GM19324 (cell line): ENCODE data around the gene WBP2.
"Not testable (repeated sequence)": the region's sequence is repeated elsewhere in the genome, so short reads cannot be mapped to it uniquely, and the experiment has no call there.

Experiments
- ATAC-seq: cut with Tn5 transposase; IDR thresholded peaks from one replicate; pipeline ENCODE4 v1.9.1; 2021; ENCODE audit warnings: mild to moderate bottlenecking, moderate library complexity; ENCODE audit not compliant: unreplicated experiment, low FRiP score

The WBP2 gene

GRCh38 chr17:75818326-75818885 is 36.7 kb downstream of the WBP2 start:
- no peak for ATAC-seq

- no peak for ATAC-seq
These were observed 37.6 kb downstream of the WBP2 start for GRCh38 chr17:75817571-75817970.

DNA sequence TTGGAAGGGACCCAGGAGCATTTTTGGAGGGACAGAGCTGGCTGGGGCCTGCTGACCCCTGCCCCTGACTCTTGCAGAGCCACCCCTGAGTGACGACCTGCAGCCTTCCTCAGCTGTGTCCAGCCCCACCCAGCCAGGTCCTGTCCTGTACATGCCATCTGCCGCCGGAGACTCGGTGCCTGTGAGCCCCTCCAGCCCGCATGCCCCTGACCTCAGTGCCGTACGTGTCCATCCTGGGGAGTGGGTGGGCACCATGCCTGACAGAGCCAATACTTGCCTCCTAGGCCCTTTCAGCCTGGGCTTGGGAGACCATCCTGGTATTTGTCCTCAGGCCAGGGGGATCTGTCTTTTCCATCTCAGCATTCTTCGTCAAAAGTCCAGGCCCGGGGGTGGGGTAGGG is 38.4 kb downstream of the WBP2 start:
- ATAC-seq, result no peak

GRCh38 chr17:75815399-75815798 is 39.7 kb downstream of the WBP2 start:
- no peak for ATAC-seq

DNA sequence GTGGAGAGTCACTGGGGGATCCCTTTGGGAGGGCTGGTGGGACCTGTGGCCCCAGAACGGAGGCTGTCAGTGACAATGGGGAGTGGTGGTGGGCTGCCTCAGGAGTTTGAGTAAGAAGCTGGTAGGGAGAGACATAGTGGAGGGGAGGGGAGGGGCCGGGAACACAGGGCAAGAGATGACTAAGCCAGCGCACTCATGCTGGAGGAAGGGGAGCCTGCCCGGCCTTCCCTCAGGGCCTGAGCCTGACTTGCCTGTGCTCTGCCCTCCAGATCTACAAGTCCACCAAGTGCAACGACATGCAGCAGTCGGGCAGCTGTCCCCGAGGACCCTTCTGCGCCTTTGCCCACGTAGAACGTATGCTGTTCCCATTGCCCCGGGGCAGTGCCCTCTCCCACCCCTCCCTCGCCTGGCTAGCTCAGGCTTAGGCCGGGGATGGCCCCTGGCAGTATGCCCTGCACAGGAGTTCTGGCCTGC is 40.2 kb downstream of the WBP2 start:
- ATAC-seq, result no peak

DNA sequence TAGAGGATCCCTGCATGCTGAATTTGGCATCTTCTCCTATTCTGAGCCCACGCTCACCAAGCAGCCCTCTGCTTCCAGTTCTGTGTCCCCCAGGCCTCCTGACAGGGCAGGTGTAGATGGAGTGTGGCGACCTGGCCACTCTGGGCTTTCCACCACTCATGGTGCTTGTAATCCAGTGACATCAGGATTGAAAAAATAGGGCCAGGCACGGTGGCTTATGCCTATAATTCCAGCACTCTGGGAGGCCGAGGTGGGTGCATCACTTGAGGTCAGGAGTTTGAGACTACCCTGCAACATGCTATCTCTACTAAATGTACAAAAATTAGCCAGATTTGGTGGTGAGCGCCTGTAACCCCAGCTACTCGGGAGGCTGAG is 41.1 kb downstream of the WBP2 start:
- ATAC-seq, result no peak

GRCh38 chr17:75813081-75814020 is 41.8 kb downstream of the WBP2 start:
- ATAC-seq, result no peak

DNA sequence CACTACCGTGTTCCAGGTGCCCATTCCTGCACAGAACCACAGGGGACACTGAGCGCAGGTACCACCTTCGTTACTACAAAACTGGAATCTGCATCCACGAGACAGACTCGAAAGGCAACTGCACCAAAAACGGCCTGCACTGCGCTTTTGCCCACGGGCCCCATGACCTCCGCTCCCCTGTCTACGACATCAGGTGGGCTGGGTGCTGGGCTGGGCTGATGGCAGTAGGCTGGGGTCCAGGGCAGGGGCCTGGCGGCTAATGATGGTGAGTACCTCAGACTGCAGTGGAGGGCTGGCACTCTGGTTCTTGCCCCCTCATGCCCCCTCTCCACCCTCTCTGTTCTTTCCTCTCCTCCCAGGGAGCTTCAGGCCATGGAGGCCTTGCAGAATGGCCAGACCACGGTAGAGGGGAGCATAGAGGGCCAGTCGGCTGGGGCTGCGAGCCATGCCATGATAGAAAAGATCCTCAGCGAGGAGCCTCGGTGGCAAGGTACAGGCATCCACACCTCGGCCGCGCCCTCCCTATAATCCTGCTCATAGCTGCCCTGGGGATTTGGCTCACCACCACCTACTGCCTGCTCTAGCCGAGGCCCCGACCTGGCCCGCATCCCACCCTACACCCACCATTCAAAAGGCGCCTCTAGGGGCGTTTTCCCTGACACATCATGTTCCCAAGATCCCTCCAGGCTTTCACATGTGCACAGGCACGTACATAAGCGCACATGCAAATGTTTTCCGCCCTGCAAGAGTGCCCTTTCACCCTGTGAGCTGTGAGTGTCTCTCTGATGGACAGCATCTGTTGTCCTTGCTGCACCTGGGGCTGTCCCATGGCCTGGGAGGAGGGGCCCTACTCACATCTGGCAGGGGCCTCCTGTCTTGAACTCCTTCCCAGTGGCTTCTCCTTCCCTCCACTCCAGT is 42.8 kb downstream of the WBP2 start:
- no peak for ATAC-seq

DNA sequence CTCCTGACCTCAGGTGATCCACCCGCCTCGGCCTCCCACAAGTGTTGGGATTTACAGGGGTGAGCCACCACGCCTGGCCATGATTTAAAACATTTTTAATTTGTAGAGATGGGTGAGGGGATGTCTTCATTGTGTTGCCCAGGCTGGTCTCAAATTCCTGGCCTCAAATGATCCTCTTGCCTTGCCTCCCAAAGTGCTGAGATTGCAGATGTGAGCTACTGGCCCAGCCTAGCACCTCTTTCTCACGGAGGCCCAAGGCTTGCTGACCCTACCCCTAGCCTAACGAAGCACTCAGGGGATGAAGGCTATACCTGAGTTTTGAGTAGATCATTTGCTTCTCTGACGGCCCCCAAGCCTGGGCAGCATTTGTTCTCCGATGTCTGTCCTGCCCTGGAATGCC is 44.0 kb downstream of the WBP2 start:
- no peak for ATAC-seq

- ATAC-seq, result not testable (repeated sequence)
These were observed 44.4 kb downstream of the WBP2 start for GRCh38 chr17:75810756-75811155.

GRCh38 chr17:75810216-75810615 is 44.9 kb downstream of the WBP2 start:
- no peak for ATAC-seq

DNA sequence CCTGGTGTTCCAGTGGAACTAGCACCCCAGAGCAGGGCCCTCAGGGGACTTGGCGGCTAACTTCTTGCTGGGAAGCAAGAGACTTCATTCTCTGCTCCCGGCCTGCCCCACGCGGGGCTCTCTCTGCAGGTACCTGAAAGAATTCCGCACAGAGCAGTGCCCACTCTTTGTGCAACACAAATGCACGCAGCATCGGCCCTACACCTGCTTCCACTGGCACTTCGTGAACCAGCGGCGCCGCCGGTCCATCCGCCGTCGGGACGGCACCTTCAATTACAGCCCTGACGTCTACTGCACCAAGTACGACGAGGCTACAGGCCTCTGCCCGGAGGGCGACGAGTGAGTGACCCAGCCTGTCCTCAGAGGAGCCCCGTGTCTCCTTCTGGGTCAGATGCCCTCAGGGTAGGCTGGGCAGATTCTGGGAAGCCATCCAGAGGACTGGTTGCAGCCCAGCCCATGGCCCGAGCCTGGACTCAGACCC is 45.5 kb downstream of the WBP2 start:
- no peak for ATAC-seq

DNA sequence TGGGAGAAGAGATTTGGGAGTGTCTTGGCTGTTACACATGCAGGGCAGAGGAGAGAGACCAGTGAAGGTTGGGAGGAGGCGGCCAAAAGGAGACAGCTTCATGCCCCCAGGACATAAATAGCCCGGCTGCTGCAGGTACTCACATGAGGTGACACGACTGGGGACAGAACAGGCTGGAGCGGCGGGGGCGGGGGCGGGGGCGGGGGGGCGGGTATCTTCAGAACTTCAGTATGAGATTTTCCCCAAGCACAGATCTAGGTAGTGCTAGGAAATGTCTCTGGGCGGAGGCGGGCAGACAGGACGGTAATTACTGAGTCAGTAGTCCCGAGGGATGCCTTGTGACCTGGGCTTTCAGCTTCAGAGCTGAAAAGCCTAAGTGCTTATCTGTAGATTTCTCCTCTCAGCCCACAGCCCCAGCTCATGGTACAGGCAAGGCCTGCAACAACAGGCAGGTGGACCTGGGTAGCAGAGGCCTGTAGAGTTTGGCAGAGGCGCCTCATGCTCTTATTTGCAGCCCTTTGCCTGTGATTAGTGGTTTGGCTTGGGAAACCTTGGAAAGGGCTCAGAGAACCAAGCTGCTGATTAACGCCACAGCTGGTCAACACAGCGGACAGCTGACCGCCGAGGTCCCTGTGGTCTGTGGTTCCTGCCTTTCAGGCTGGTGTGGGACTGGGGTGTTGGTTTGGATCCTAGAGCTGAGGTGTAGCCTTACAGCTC is 46.1 kb downstream of the WBP2 start:
- ATAC-seq, result no peak

GRCh38 chr17:75808549-75808904 is 46.6 kb downstream of the WBP2 start:
- ATAC-seq, result no peak

DNA sequence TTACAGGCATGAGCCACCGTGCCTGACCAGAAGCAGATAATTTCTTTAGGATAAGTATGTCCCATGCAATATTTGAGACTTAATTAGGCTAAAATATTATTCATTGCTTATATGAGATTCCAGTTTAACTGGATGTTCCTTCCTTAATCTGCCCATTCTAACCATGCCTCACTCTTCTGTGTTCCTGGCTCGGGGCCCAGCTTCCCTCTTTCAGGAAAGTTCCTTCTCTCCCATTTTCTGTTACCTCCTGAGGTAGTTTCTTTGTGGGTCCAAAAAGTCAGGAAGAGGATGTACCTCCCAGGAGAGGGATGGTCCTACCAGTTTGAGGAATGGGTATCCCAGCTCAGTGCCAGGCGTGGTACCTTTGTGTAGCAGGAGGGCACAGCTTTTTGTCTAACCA is 47.3 kb downstream of the WBP2 start:
- ATAC-seq, result no peak

DNA sequence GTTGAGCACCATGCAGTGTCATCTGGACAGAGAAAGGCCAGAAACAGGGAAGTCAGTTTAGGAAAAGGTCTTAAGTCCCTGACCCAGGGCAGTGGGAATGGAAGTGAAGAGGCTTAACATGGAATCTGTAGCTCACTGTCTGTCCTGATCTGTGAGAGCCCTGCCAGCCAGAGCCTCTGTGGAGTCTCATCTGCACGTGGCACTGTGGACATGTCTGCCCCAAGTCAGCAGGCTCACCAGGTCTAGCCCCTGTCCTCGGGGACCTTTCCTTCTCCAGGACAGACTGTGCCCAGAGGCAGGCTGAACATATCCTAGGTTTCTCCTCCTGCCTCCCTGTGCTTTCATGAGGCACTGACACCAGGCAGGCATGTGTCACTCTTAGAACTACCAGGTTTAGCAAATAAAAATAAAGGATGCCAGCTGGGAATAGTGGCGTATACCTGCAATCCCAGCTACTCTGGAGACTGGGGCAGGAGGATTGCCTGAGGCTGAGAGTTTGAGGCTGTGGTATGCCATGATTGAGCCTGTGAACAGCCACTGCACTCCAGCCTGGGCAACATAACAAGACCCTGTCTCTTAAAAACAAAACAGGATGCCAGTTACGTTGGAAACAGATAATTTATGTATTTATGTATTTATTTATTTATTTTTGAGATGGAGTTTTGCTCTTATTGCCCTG is 48.2 kb downstream of the WBP2 start:
- ATAC-seq, result no peak

DNA sequence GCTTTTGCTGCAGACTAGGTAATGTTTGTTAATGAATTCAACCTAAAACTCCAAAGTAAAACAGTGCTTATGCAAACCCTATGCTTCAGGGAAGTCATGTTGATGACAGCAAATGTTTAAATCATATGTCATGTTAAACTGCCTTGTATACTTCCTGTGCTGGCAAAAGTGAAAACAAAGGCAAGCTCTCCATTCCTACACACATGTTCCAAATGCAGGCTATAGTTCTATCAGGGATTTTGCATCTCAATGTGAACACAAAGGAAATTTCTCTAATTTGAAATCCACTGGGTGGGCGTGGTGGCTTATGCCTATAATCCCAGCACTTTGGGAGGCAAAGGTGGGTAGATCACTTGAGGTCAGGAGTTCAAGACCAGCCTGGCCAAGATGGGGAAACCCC is 51.3 kb downstream of the WBP2 start:
- no peak for ATAC-seq

- no peak for ATAC-seq
These were observed 55.7 kb downstream of the WBP2 start for GRCh38 chr17:75799402-75799801.

- no peak for ATAC-seq
These were observed 59.1 kb downstream of the WBP2 start for GRCh38 chr17:75795820-75796607.
